K562 (cell line): Measurements from ENCODE around the gene MTHFD2. TPM values are rescaled to one million over a fixed set of nuclear protein-coding genes. Genes with fewer than 3 reads are reported as not detected.
"Not testable (repeated sequence)": the region's sequence is repeated elsewhere in the genome, so short reads cannot be mapped to it uniquely, and the experiment has no call there.

Experiments used
- ATAC-seq: fragments of 200-7000 bp; cut with Tn5 transposase; 3 replicates; pipeline ENCODE4 v1.9.1; 2020; ENCODE audit warnings: moderate library complexity
- BruUV-seq: library from RNA; stranded (reverse); fragments of 400-500 nt; replicated peaks from 2 replicates; lab custom pipeline; 2021; lab: Mats Ljungman, UMichigan
- CTCF ChIA-PET: fragments of 300-600 bp; formaldehyde crosslinking; extraction: SDS; loops from one replicate; lab custom pipeline; 2021; ENCODE audit warnings: low intra/inter-chr PET ratio; lab: Yijun Ruan, JAX
- POLR2A ChIA-PET: fragments of 300-600, 350-650 bp; sonication (Branson Sonifier 250); formaldehyde crosslinking; extraction: SDS; loops from one replicate; lab custom pipeline; 2021; ENCODE audit warnings: antibody characterized with exemption, inconsistent platforms; lab: Yijun Ruan, JAX
- DNase-seq, 4 experiments: peaks; one replicate each; pipeline versions ENCODE4 v3.0.0 to v3.0.0-alpha.2; 2011 to 2018; ENCODE audit warnings: low spot score in 3 of 4, mixed read lengths in 3 of 4; ENCODE audit errors: extremely low read depth in 1 of 4
- FAIRE-seq: peaks from 2 replicates; lab custom pipeline; 2011; peaks lifted over from hg19 to GRCh38; lab: Jason Lieb, UNC
- H2AFZ ChIP-seq: 2 replicates; pipeline ENCODE4 v1.6.0; 2011; ENCODE audit warnings: low read depth, low read length, control low read depth, inconsistent platforms
- H3K27ac ChIP-seq: fragments of 200-600 bp; 3 replicates; pipeline ENCODE4 v1.8.0; 2011; ENCODE audit warnings: low read depth, mild to moderate bottlenecking, control low read depth, inconsistent platforms, low read length, moderate library complexity, mixed read lengths; ENCODE audit errors: extremely low read depth
- H3K27me3 ChIP-seq, 2 experiments: fragments of 300-600 bp in 1 of 2; 2 replicates in 1 of 2; 3 replicates in 1 of 2; pipeline versions ENCODE4 v1.6.0 to v1.8.0; 2011; ENCODE audit warnings: inconsistent platforms in 2 of 2, low read length in 2 of 2, mild to moderate bottlenecking in 1 of 2, mixed read lengths in 1 of 2, moderate library complexity in 1 of 2; ENCODE audit not compliant: control insufficient read depth in 2 of 2, insufficient read depth in 2 of 2
- H3K36me3 ChIP-seq: fragments of 300-600 bp; 3 replicates; pipeline ENCODE4 v1.8.0; 2011; ENCODE audit warnings: mild to moderate bottlenecking, low read length, inconsistent platforms; ENCODE audit not compliant: control insufficient read depth, insufficient read depth
- H3K4me1 ChIP-seq, 2 experiments: fragments of 200-600 bp in 1 of 2; replicated peaks in 1 of 2; 2 replicates in 1 of 2; 3 replicates in 1 of 2; pipeline versions ENCODE4 v1.5.1 to v1.8.0; 2011; ENCODE audit warnings: inconsistent platforms in 2 of 2, low read length in 2 of 2, mild to moderate bottlenecking in 1 of 2, mixed read lengths in 1 of 2, moderate library complexity in 1 of 2; ENCODE audit not compliant: control insufficient read depth in 2 of 2, insufficient read depth in 2 of 2
- H3K4me2 ChIP-seq: 2 replicates; pipeline ENCODE4 v1.6.1; 2011; ENCODE audit warnings: low read length, control low read depth, inconsistent platforms, mixed read lengths; ENCODE audit not compliant: insufficient read depth
- H3K4me3 ChIP-seq: fragments of 200-600 bp; sonication (generic), shearing (Covaris generic); 2 replicates; pipeline ENCODE4 v1.5.1; 2016; ENCODE audit warnings: control low read depth, inconsistent platforms
- H3K79me2 ChIP-seq: fragments of 200-600 bp; 3 replicates; pipeline ENCODE4 v1.8.0; 2011; ENCODE audit warnings: low read length, inconsistent platforms; ENCODE audit not compliant: control insufficient read depth, insufficient read depth
- H3K9ac ChIP-seq, 2 experiments: 2 replicates each; pipeline versions ENCODE4 v1.6.0 to v1.6.1; 2011; ENCODE audit warnings: low read depth in 2 of 2, low read length in 2 of 2, control low read depth in 1 of 2, inconsistent platforms in 1 of 2, mild to moderate bottlenecking in 1 of 2, mixed read lengths in 1 of 2; ENCODE audit not compliant: insufficient read depth in 1 of 2
- H3K9me1 ChIP-seq: one replicate; pipeline ENCODE4 v1.6.0; 2011; ENCODE audit warnings: inconsistent platforms, mild to moderate bottlenecking, low read length, moderate library complexity; ENCODE audit not compliant: control insufficient read depth, insufficient read depth
- H3K9me3 ChIP-seq: replicated peaks from 2 replicates; pipeline ENCODE4 v1.5.1; 2011; ENCODE audit warnings: low read depth, low read length, inconsistent platforms; ENCODE audit not compliant: control insufficient read depth, insufficient read depth
- H4K20me1 ChIP-seq: replicated peaks from 2 replicates; pipeline ENCODE4 v1.6.1; 2011; ENCODE audit warnings: low read length, inconsistent platforms, mixed read lengths; ENCODE audit not compliant: control insufficient read depth, insufficient read depth
- FIP1L1 ChIP-seq: fragments of 200-400 bp; formaldehyde crosslinking; IDR thresholded peaks from 2 replicates; pipeline ENCODE4 v1.6.1; 2018; ENCODE audit warnings: mild to moderate bottlenecking, low read depth, low read length; ENCODE audit not compliant: poor library complexity, severe bottlenecking
- HNRNPUL1 ChIP-seq: fragments of 200-400 bp; formaldehyde crosslinking; IDR thresholded peaks from 2 replicates; pipeline ENCODE4 v1.6.1; 2017; ENCODE audit warnings: low read length
- NFRKB ChIP-seq: fragments of 450-650 bp; IDR thresholded peaks from 2 replicates; pipeline ENCODE4 v1.6.1; 2016; ENCODE audit warnings: low read depth
- NUFIP1 ChIP-seq: fragments of 450-650 bp; IDR thresholded peaks from 2 replicates; pipeline ENCODE4 v1.6.1; 2018; ENCODE audit not compliant: partially characterized antibody
- ZC3H4 ChIP-seq: sonication (generic); formaldehyde crosslinking; IDR thresholded peaks from 2 replicates; pipeline ENCODE4 v1.9.0; 2021; ENCODE audit warnings: missing genetic modification reagents, borderline replicate concordance
- WGBS: fragments of 100-300 bp; shearing (Covaris generic); methylation state at CpG from one replicate; pipeline ENCODE4 v1.1.6; 2016; ENCODE audit warnings: low coverage, mixed read lengths; ENCODE audit not compliant: insufficient coverage; ENCODE audit errors: missing lambda C conversion rate; 5-methylcytosine and 5-hydroxymethylcytosine counted together
- in situ Hi-C: fragments of 300-500 bp; cut with MboI; formaldehyde crosslinking; loops from 4 replicates; pipeline ENCODE4 v1.15.0; 2018; ENCODE audit warnings: inconsistent platforms, mixed read lengths
- intact Hi-C: fragments of 100-400 bp; cut with micrococcal nuclease; formaldehyde crosslinking; loops from 2 replicates; pipeline ENCODE4 v1.14.2; 2022
- polyA plus RNA-seq, 8 experiments: library from polyadenylated mRNA; depleted of rRNA in 4 of 8; stranded (reverse) in 5 of 8; unstranded in 3 of 8; fragments of >200 nt; fragmentation: Nextera tagmentation in 2 of 8; fragmentation: Illumina TruSeq in 1 of 8; extraction: Ambion mirVana in 2 of 8; extraction: Trizol in 1 of 8; gene quantifications; 2 replicates each; pipeline versions ENCODE4 v1.2.1 to v1.2.3, GENCODE V29; 2011 to 2014; ENCODE audit warnings: inconsistent platforms in 1 of 8, missing spikeins in 1 of 8
- total RNA-seq, 7 experiments: library from RNA; depleted of rRNA in 6 of 7; stranded (reverse); fragments of >200 nt in 6 of 7; fragmentation: Illumina TruSeq in 2 of 7; extraction: Trizol in 2 of 7; gene quantifications; 2 replicates each; pipeline versions ENCODE4 v1.2.1 to v1.2.3, GENCODE V29; 2011 to 2021; ENCODE audit warnings: low replicate concordance in 1 of 7
- TF ChIP-seq, protein P1 (sequence below): sonication (generic); formaldehyde crosslinking; IDR thresholded peaks from 2 replicates; pipeline ENCODE4 v1.8.0; 2022; ENCODE audit warnings: missing genetic modification reagents, mild to moderate bottlenecking, borderline replicate concordance
- TF ChIP-seq, protein P2 (sequence below): fragments of 250-450 bp; sonication (Bioruptor Pico); IDR thresholded peaks from 2 replicates; pipeline ENCODE4 v1.9.0; 2021; ENCODE audit warnings: mild to moderate bottlenecking, inconsistent platforms

Gene MTHFD2
- total and polyA plus RNA-seq, 9 of the 15 experiments (the other 6 are each of a cell fraction or from before 2014, with no cell fraction given) = 113 to 520 (median 234) TPM

DNA sequence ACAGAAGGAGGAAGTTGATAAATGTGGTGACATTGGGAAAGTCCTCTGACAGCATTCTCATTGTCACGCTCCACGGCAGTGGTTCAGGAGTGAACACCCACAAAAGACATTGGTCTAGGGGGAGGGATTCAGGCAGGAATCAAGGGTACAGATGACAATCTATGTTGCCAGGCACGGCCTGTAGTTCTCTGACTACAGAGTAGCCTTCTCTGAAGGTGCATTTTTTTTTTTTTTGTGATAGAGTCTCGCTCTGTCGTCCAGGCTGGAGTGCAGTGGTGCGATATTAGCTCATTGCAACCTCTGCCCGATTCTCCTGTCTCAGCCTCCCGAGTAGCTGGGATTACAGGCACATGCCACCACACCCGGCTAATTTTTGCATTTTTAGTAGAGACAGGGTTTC is 12.4 kb upstream of the MTHFD2 start (continued):
- TF ChIP-seq, protein P1, sequence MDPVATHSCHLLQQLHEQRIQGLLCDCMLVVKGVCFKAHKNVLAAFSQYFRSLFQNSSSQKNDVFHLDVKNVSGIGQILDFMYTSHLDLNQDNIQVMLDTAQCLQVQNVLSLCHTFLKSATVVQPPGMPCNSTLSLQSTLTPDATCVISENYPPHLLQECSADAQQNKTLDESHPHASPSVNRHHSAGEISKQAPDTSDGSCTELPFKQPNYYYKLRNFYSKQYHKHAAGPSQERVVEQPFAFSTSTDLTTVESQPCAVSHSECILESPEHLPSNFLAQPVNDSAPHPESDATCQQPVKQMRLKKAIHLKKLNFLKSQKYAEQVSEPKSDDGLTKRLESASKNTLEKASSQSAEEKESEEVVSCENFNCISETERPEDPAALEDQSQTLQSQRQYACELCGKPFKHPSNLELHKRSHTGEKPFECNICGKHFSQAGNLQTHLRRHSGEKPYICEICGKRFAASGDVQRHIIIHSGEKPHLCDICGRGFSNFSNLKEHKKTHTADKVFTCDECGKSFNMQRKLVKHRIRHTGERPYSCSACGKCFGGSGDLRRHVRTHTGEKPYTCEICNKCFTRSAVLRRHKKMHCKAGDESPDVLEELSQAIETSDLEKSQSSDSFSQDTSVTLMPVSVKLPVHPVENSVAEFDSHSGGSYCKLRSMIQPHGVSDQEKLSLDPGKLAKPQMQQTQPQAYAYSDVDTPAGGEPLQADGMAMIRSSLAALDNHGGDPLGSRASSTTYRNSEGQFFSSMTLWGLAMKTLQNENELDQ (CRISPR knock-in tag) = no peak
- TF ChIP-seq NUFIP1 (no peak), ZC3H4 (CRISPR knock-in tag) (no peak), NFRKB (no peak; the same call in 1 of the 2 replicates), HNRNPUL1 (no peak), FIP1L1 (no peak)
- TF ChIP-seq, protein P2, sequence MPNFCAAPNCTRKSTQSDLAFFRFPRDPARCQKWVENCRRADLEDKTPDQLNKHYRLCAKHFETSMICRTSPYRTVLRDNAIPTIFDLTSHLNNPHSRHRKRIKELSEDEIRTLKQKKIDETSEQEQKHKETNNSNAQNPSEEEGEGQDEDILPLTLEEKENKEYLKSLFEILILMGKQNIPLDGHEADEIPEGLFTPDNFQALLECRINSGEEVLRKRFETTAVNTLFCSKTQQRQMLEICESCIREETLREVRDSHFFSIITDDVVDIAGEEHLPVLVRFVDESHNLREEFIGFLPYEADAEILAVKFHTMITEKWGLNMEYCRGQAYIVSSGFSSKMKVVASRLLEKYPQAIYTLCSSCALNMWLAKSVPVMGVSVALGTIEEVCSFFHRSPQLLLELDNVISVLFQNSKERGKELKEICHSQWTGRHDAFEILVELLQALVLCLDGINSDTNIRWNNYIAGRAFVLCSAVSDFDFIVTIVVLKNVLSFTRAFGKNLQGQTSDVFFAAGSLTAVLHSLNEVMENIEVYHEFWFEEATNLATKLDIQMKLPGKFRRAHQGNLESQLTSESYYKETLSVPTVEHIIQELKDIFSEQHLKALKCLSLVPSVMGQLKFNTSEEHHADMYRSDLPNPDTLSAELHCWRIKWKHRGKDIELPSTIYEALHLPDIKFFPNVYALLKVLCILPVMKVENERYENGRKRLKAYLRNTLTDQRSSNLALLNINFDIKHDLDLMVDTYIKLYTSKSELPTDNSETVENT (CRISPR knock-in tag) = no peak

DNA sequence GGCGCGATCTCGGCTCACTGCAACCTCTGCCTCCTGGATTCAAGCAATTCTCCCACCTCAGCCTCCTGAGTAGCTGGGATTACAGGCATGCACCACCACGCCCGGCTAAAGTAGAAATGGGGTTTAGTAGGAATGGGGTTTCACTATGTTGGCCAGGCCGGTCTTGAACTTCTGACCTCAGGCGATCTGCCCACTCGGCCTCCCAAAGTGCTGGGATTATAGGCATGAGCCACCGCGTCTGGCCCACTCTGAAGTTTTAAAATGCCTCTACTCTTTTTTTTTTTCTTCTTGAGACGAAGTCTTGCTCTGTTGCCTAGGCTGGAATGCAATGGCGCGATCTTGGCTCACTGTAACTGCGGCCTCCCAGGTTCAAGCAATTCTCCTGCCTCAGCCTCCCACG is 11.7 kb upstream of the MTHFD2 start:
- CTCF ChIA-PET, H3K36me3 ChIP-seq, BruUV-seq, FAIRE-seq, H3K27me3 ChIP-seq, in situ Hi-C loops, H3K9me1 ChIP-seq, H3K9me3 ChIP-seq, H3K79me2 ChIP-seq, H3K4me3 ChIP-seq, H4K20me1 ChIP-seq, DNase-seq, ATAC-seq: not testable (repeated sequence)
- intact Hi-C loops = loop anchor here (1.0 kb wide), 1 partner anchor 12 kb away; the partner anchor contains the start of gene MTHFD2
- POLR2A ChIA-PET = interaction anchor here (1.3 to 4.8 kb wide), 2 partner anchors 11 to 19 kb away, joined by 4 to 38 read pairs; partner anchors contain the start of gene MTHFD2
- peak overlapping the region; percentile 96 for H2AFZ ChIP-seq
- 94% methylated on average over 11 of the region's 15 CpGs for WGBS
- peak overlapping the region; percentile 70; the same call in 1 of the 2 replicates for H3K4me2 ChIP-seq
- peak overlapping the region; percentile 87 for H3K27ac ChIP-seq
- H3K4me1 ChIP-seq = peaks cover 16 to 20% of the 10 kb centered on the region in 2 experiments
- H3K9ac ChIP-seq = peak overlapping the region; percentile 55 to 68; a peak in 3 of 4 replicates
